GM13976 (cell line): ENCODE measurements around the gene PPM1H.
"Not testable (repeated sequence)": the region's sequence is repeated elsewhere in the genome, so short reads cannot be mapped to it uniquely, and the experiment has no call there.

Source experiments
- DNase-seq: peaks from one replicate; pipeline ENCODE4 v3.0.0; 2012; ENCODE audit warnings: low spot score
- in situ Hi-C: fragments of 300-500 bp; cut with MboI; formaldehyde crosslinking; loops from one replicate; pipeline ENCODE4 v1.12.0; 2022; ENCODE audit warnings: low sequenced_read_pairs, mixed read lengths, inconsistent platforms; ENCODE audit not compliant: unreplicated experiment
- TF ChIP-seq, protein P1 (sequence below): IDR thresholded peaks from 2 replicates; pipeline ENCODE4 v1.5.1; 2012; ENCODE audit warnings: borderline replicate concordance, mild to moderate bottlenecking; ENCODE audit not compliant: insufficient read depth; ENCODE audit errors: extremely low read depth, missing control alignments, control extremely low read depth

Gene PPM1H

DNA sequence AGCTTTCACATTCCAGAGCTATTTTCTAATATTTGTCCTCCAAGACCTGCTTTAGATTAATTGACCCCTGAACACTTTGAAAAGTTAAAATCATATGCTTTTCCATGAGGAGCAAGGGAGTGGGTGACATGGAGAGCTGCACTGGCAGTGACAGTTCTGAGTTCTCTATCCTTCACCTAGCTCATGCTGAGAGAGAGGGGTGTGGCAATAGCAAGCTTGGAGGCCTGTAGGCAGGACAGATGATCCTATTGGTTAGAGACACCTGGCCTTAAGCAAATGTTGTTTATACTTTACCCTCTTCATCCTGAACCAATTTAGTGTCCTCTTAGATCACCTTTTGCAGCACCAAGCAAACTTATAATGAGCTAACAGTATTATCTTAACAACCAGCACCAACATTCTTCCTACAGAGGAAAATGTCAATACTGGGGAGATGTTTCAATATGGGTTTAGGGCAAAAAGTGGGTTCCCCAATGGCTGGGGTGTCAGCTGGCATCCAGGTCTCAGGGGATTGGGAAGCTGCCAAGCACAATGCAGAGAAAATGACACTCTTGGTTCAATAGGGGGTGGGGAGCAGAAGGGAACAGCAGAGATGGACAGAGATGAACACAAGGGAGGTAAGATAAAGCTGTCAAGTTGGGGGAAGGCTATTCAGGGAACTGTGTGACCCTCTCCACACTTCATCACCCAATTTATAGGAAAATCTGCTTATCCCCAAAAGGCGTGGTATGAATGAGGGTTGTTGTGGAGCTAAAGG is 37.0 kb upstream of the PPM1H start:
- in situ Hi-C loops, result no loop called here
- TF ChIP-seq, protein P1, sequence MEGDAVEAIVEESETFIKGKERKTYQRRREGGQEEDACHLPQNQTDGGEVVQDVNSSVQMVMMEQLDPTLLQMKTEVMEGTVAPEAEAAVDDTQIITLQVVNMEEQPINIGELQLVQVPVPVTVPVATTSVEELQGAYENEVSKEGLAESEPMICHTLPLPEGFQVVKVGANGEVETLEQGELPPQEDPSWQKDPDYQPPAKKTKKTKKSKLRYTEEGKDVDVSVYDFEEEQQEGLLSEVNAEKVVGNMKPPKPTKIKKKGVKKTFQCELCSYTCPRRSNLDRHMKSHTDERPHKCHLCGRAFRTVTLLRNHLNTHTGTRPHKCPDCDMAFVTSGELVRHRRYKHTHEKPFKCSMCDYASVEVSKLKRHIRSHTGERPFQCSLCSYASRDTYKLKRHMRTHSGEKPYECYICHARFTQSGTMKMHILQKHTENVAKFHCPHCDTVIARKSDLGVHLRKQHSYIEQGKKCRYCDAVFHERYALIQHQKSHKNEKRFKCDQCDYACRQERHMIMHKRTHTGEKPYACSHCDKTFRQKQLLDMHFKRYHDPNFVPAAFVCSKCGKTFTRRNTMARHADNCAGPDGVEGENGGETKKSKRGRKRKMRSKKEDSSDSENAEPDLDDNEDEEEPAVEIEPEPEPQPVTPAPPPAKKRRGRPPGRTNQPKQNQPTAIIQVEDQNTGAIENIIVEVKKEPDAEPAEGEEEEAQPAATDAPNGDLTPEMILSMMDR, result no peak
- no peak for DNase-seq

DNA sequence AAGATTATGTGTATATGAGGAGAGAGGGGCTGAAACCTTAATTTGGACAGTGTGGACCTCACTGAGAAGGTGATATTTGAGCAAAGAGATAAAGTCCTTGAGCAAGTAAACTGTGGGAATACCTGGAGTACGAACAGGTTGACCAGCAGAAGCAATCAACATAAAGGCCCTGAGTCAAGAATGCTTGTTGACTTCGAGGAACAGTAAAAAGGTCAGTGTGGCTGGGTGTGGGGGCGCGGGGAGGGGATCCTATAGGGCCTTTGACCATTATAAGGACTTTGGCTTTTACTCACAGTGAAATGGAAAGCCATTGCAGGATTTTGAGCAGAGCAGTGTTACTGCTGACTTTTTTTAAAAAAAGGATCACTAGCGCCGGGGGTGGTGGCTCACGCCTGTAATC is 34.7 kb upstream of the PPM1H start:
- DNase-seq, result no peak
- in situ Hi-C loops, result no loop called here
- TF ChIP-seq, protein P1, result no peak

DNA sequence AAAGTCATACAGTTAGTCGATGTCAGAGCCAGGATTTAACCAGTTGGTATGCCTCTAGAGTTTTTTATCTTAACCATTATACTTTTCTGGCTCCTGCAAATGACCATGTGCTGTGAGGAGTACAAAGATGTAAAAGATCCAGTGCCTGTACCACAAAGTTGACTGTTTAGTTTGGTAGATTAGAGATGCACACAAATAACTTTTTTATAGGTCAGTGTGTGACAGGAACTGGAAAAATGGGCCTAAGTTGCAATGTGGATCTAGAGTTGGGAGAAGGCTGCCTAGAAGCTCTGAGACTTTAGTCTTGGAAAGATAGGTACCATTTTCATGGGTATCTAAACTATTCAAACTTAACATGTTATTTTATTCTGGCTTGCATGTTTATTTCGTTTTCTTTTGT is 32.8 kb upstream of the PPM1H start:
- in situ Hi-C loops, result no loop called here
- DNase-seq, result no peak
- TF ChIP-seq, protein P1, result no peak

DNA sequence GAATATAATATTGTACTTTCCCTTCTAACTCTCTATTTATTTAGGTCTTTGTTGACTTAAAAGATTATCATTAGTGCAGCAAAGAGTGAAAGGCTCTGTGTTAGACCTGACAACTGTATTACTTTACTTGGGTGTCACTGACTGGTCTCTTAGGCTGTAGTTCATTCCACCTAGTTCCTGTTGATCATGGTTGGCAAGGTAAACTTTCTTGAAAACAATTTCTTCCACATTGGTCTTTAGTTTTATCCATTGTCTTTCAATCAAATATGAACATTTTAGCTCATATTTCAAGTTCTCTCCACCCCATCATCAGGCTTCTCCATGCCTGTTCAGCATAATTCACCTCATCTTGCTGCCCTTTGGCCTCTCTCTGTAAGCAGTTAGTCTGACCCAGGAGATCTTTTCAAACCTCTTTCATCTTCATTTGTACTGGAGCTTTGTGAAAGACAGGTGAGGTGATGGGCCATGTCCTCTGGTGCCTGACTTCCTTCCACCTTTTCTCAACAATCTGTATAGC is 32.1 kb upstream of the PPM1H start:
- TF ChIP-seq, protein P1, result no peak
- in situ Hi-C loops, result no loop called here
- DNase-seq, result no peak

DNA sequence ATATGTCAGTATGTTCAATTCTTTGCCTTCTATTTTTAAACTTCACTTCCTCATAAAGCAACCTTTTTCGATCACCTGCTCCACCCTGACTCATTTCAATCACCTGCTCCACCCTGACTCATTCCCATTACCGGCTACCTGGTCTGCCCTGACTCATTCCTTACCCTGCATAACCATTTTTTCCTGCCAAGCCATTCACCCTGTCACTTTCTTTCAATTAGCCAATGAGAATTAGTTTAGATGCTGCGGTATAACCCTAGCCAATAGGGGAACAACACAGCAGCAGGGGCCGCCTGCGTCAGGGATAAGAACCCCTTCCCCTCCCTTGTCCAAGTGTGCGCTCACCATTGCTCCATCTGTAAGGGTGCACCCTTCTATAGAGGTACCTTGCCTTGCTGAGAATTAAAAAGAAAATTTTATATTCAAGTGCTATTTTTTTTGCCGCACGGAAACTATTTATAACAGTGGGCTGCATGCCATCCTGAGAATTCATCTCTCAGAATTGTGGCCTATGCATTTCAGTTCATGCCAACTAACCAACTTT is 31.6 kb upstream of the PPM1H start:
- DNase-seq, in situ Hi-C loops: not testable (repeated sequence)

DNA sequence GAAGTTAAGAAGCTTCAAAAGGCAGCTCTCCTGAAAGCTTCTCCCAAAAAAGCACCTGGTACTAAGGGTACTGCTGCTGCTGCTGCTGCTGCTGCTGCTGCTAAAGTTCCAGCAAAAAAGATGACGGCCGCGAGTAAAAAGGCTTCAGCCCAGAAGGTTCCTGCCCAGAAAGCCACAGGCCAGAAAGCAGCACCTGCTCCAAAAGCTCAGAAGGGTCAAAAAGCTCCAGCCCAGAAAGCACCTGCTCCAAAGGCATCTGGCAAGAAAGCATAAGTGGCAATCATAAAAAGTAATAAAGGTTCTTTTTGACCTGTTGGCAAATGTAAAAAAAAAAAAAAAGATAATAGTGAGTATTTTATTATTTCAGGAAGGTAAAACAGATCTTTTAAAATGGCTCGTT is 30.8 kb upstream of the PPM1H start:
- in situ Hi-C loops, DNase-seq: not testable (repeated sequence)

DNA sequence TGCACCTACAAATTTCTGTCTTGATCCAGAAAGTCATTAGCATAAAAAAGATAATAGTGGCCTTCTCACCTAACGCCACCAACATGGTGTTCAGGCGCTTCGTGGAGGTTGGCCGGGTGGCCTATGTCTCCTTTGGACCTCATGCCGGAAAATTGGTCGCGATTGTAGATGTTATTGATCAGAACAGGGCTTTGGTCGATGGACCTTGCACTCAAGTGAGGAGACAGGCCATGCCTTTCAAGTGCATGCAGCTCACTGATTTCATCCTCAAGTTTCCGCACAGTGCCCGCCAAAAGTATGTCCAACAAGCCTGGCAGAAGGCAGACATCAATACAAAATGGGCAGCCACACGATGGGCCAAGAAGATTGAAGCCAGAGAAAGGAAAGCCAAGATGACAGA is 30.3 kb upstream of the PPM1H start:
- DNase-seq, in situ Hi-C loops: not testable (repeated sequence)

DNA sequence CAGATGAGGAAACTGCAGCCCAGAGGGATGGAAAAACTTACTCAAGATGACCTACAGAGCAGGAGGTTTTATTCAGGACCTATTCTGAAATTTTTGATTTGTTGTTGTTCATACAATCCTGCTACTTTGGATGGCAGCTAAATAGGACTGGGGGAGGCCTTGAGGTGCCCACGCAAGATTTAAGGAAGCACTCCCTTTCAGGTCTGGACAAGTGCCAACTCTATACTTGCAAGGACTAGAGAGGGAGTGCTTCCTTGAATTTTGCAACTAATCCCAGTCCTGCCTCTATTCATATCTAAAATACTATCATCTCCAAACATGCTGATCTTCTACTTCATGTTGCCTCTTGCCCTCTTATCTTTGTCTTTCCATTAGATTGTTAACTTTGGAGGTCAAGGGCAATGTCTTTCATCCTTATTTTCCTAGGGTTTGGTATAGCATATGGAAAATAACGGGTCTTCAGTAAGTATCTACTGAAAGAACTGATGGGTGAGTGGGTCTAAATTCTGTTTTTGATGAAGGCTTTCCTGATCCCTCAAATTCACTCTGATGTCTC is 28.6 kb upstream of the PPM1H start:
- no peak for DNase-seq
- TF ChIP-seq, protein P1, result no peak
- in situ Hi-C loops, result no loop called here
